ENCODE measurements around the gene LRG1.

Gene LRG1

GRCh38 chr19:4581666-4582553 is 42.1 kb upstream of the LRG1 start:
- peaks cover 13% of the 10 kb centered on the region for H3K4me1 ChIP-seq (ENCODE audit: control insufficient read depth, insufficient read depth, low read length, poor library complexity, severe bottlenecking)
- peak overlapping the region; percentile 8 for H3K4me3 ChIP-seq (ENCODE audit: extremely low read depth, insufficient read depth, low read length, poor library complexity, severe bottlenecking)
- no peaks in the 10 kb centered on the region for H3K9me3 ChIP-seq (ENCODE audit: control insufficient read depth, low read length)
- WGBS, 2 experiments (ENCODE audit: insufficient coverage in 2 of 2) = 34 to 46% methylated on average over 19 to 24 of the region's 57 CpGs
- H3K36me3 ChIP-seq (ENCODE audit: control insufficient read depth, insufficient read depth, low read length) = no peaks in the 10 kb centered on the region
- H3K27ac ChIP-seq (ENCODE audit: low read depth, low read length, severe bottlenecking) = no peak overlapping the region

GRCh38 chr19:4580961-4581665 is 41.3 kb upstream of the LRG1 start:
- 0 to 1% methylated on average over 10 to 15 of the region's 62 CpGs for WGBS, 2 experiments (ENCODE audit: insufficient coverage in 2 of 2)
- no peaks in the 10 kb centered on the region for H3K36me3 ChIP-seq (ENCODE audit: control insufficient read depth, insufficient read depth, low read length)
- H3K9me3 ChIP-seq (ENCODE audit: control insufficient read depth, low read length) = no peaks in the 10 kb centered on the region
- H3K4me1 ChIP-seq (ENCODE audit: control insufficient read depth, insufficient read depth, low read length, poor library complexity, severe bottlenecking) = peaks cover 13% of the 10 kb centered on the region
- no peak overlapping the region for H3K27ac ChIP-seq (ENCODE audit: low read depth, low read length, severe bottlenecking)
- peak overlapping the region; percentile 46 for H3K4me3 ChIP-seq (ENCODE audit: extremely low read depth, insufficient read depth, low read length, poor library complexity, severe bottlenecking)

GRCh38 chr19:4580021-4580901 is 40.4 kb upstream of the LRG1 start:
- H3K9me3 ChIP-seq (ENCODE audit: control insufficient read depth, low read length) = no peaks in the 10 kb centered on the region
- 8 to 16% methylated on average over 9 to 24 of the region's 50 CpGs for WGBS, 2 experiments (ENCODE audit: insufficient coverage in 2 of 2)
- no peak overlapping the region for H3K27ac ChIP-seq (ENCODE audit: low read depth, low read length, severe bottlenecking)
- peaks cover 18% of the 10 kb centered on the region for H3K4me1 ChIP-seq (ENCODE audit: control insufficient read depth, insufficient read depth, low read length, poor library complexity, severe bottlenecking)
- no peaks in the 10 kb centered on the region for H3K36me3 ChIP-seq (ENCODE audit: control insufficient read depth, insufficient read depth, low read length)
- H3K4me3 ChIP-seq (ENCODE audit: extremely low read depth, insufficient read depth, low read length, poor library complexity, severe bottlenecking) = peak overlapping the region; percentile 46

- Histone ChIP-seq H3K4me3 (ENCODE audit: extremely low read depth, insufficient read depth, low read length, poor library complexity, severe bottlenecking) (no peak overlapping the region), H3K4me1 (ENCODE audit: control insufficient read depth, insufficient read depth, low read length, poor library complexity, severe bottlenecking) (peaks cover 20% of the 10 kb centered on the region)
Measured at GRCh38 chr19:4579389-4579788, 39.6 kb upstream of the LRG1 start.

GRCh38 chr19:4578552-4579248 is 38.9 kb upstream of the LRG1 start:
- Histone ChIP-seq H3K27ac (ENCODE audit: low read depth, low read length, severe bottlenecking) (no peak overlapping the region), H3K4me3 (ENCODE audit: extremely low read depth, insufficient read depth, low read length, poor library complexity, severe bottlenecking) (no peak overlapping the region), H3K9me3 (ENCODE audit: control insufficient read depth, low read length) (no peaks in the 10 kb centered on the region), H3K4me1 (ENCODE audit: control insufficient read depth, insufficient read depth, low read length, poor library complexity, severe bottlenecking) (peaks cover 19% of the 10 kb centered on the region), H3K36me3 (ENCODE audit: control insufficient read depth, insufficient read depth, low read length) (no peaks in the 10 kb centered on the region)
- WGBS, 2 experiments (ENCODE audit: insufficient coverage in 2 of 2) = 89 to 91% methylated on average over 9 to 11 of the region's 11 CpGs

More at GRCh38 chr19:4579389-4579788, 39.6 kb upstream of the LRG1 start:
- 74 to 88% methylated on average over 6 of the region's 8 CpGs for WGBS, 2 experiments (ENCODE audit: insufficient coverage in 2 of 2)
- Histone ChIP-seq H3K9me3 (ENCODE audit: control insufficient read depth, low read length) (no peaks in the 10 kb centered on the region), H3K36me3 (ENCODE audit: control insufficient read depth, insufficient read depth, low read length) (no peaks in the 10 kb centered on the region), H3K27ac (ENCODE audit: low read depth, low read length, severe bottlenecking) (no peak overlapping the region)

- Histone ChIP-seq H3K27ac (ENCODE audit: low read depth, low read length, severe bottlenecking) (no peak overlapping the region), H3K4me1 (ENCODE audit: control insufficient read depth, insufficient read depth, low read length, poor library complexity, severe bottlenecking) (peaks cover 15% of the 10 kb centered on the region), H3K4me3 (ENCODE audit: extremely low read depth, insufficient read depth, low read length, poor library complexity, severe bottlenecking) (no peak overlapping the region), H3K36me3 (ENCODE audit: control insufficient read depth, insufficient read depth, low read length) (no peaks in the 10 kb centered on the region), H3K9me3 (ENCODE audit: control insufficient read depth, low read length) (no peaks in the 10 kb centered on the region)
- WGBS, 2 experiments (ENCODE audit: insufficient coverage in 2 of 2) = 83% methylated on average over 3 to 5 of the region's 5 CpGs
Measured at GRCh38 chr19:4577020-4577782, 37.4 kb upstream of the LRG1 start.

GRCh38 chr19:4576016-4576933 is 36.4 kb upstream of the LRG1 start:
- no peak overlapping the region for H3K4me3 ChIP-seq (ENCODE audit: extremely low read depth, insufficient read depth, low read length, poor library complexity, severe bottlenecking)
- H3K27ac ChIP-seq (ENCODE audit: low read depth, low read length, severe bottlenecking) = peak overlapping the region; percentile 93
- H3K4me1 ChIP-seq (ENCODE audit: control insufficient read depth, insufficient read depth, low read length, poor library complexity, severe bottlenecking) = peaks cover 15% of the 10 kb centered on the region
- WGBS, 2 experiments (ENCODE audit: insufficient coverage in 2 of 2) = 73 to 83% methylated on average over 12 to 17 of the region's 17 CpGs
- no peaks in the 10 kb centered on the region for H3K36me3 ChIP-seq (ENCODE audit: control insufficient read depth, insufficient read depth, low read length)
- no peaks in the 10 kb centered on the region for H3K9me3 ChIP-seq (ENCODE audit: control insufficient read depth, low read length)

- H3K4me3 ChIP-seq (ENCODE audit: extremely low read depth, insufficient read depth, low read length, poor library complexity, severe bottlenecking) = peak overlapping the region; percentile 5
- H3K36me3 ChIP-seq (ENCODE audit: control insufficient read depth, insufficient read depth, low read length) = no peaks in the 10 kb centered on the region
- peak overlapping the region; percentile 93 for H3K27ac ChIP-seq (ENCODE audit: low read depth, low read length, severe bottlenecking)
- H3K9me3 ChIP-seq (ENCODE audit: control insufficient read depth, low read length) = no peaks in the 10 kb centered on the region
- WGBS, 2 experiments (ENCODE audit: insufficient coverage in 2 of 2) = 24 to 26% methylated on average over 12 to 15 of the region's 19 CpGs
- peaks cover 11% of the 10 kb centered on the region for H3K4me1 ChIP-seq (ENCODE audit: control insufficient read depth, insufficient read depth, low read length, poor library complexity, severe bottlenecking)
Measured at GRCh38 chr19:4575267-4576015, 35.6 kb upstream of the LRG1 start.
